ENCODE results near the gene ZBTB5. TPM values are rescaled to one million over a fixed set of nuclear protein-coding genes. Genes with fewer than 3 reads are reported as not detected.
"Not testable (repeated sequence)": the region's sequence is repeated elsewhere in the genome, so short reads cannot be mapped to it uniquely, and the experiment has no call there.

Gene ZBTB5
- total RNA-seq, 6 experiments from 2014 or later, result 4.3 to 6.6 (median 5.5) TPM

DNA sequence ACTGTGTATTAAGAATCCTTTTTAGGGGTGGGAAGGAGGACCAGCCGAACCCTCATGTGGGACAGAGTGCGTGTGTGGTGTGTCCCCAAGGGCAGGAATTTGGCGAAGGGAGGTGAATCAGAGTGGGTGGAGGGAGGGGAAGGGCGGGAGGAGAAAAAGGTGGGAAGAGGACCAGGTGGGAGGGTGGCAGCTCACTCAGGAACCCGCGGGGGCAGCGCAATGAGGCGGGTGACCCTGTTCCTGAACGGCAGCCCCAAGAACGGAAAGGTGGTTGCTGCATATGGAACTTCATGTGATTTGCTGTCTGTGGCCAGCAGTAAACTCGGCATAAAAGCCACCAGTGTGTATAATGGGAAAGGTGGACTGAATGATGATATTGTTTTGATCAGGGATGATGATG is 11.7 kb upstream of the ZBTB5 start:
- 71% methylated on average over 11 of the region's 11 CpGs for WGBS (ENCODE audit: insufficient coverage, low coverage, low lambda C conversion rate, missing lambda C conversion rate)
- Histone ChIP-seq H3K4me1 (peaks cover 0 to 9% (median 2%) of the 10 kb centered on the region in 4 donors), H3K27me3 (no peaks in the 10 kb centered on the region), H3K36me3 (no peaks in the 10 kb centered on the region), H3K27ac (no peak overlapping the region), H3K4me3 (no peak overlapping the region), H3K9me3 (no peaks in the 10 kb centered on the region)
- intact Hi-C loops (cut with DNase I), result no loop called here
- TF ChIP-seq, protein P1, sequence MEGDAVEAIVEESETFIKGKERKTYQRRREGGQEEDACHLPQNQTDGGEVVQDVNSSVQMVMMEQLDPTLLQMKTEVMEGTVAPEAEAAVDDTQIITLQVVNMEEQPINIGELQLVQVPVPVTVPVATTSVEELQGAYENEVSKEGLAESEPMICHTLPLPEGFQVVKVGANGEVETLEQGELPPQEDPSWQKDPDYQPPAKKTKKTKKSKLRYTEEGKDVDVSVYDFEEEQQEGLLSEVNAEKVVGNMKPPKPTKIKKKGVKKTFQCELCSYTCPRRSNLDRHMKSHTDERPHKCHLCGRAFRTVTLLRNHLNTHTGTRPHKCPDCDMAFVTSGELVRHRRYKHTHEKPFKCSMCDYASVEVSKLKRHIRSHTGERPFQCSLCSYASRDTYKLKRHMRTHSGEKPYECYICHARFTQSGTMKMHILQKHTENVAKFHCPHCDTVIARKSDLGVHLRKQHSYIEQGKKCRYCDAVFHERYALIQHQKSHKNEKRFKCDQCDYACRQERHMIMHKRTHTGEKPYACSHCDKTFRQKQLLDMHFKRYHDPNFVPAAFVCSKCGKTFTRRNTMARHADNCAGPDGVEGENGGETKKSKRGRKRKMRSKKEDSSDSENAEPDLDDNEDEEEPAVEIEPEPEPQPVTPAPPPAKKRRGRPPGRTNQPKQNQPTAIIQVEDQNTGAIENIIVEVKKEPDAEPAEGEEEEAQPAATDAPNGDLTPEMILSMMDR (IDR thresholded peaks at IDR 0.05), result no peak
- TF ChIP-seq POLR2A (IDR thresholded peaks at IDR 0.05), result no peak
- ATAC-seq, result no peak
- no peak for DNase-seq

DNA sequence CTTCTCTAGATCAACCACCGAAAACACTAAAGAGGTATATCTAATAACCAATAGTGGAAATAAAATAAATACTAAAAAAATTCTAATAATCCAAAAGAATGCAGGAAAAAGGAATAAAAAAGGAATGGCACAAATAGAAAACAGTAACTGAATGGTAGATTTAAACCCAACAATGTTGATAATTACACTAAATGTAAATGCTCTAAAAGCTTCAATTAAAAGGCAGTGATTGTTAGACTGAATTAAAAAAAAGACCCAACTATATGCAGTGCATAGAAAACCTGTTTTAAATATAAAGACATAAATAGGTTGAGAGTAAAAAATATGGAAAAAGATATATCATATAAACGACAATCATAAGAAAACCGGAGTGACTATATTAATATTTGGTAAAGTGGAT is 9.2 kb upstream of the ZBTB5 start:
- TF ChIP-seq, protein P1 (IDR thresholded peaks at IDR 0.05), result no peak
- TF ChIP-seq POLR2A (IDR thresholded peaks at IDR 0.05), result no peak
- Histone ChIP-seq H3K36me3 (no peaks in the 10 kb centered on the region), H3K4me3 (no peak overlapping the region), H3K27me3 (no peaks in the 10 kb centered on the region), H3K9me3 (no peaks in the 10 kb centered on the region), H3K4me1 (peaks cover 0 to 9% (median 2%) of the 10 kb centered on the region in 4 donors), H3K27ac (no peak overlapping the region)
- WGBS (ENCODE audit: insufficient coverage, low coverage, low lambda C conversion rate, missing lambda C conversion rate), result 93% methylated on average over 3 of the region's 3 CpGs
- DNase-seq (no peak), ATAC-seq (no peak)
- intact Hi-C loops (cut with DNase I), result no loop called here

DNA sequence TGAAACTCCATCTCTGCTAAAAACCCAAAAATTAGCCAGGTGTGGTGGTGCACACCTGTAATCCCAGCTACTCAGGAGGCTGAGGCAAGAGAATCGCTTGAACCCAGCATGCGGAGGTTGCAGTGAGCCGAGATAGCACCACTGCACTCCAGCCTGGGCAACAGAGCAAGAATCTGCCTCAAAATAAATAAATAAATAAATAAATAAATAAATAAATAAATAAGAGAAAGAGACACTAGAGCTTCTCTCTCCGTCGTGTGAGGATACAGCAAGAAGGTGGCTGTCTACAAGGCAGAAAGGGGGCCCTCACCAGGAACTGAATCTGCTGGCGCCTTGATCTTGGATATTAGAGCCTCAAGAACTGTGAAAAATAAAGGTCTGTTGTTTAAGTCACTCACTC is 8.7 kb upstream of the ZBTB5 start:
- H3K9me3 ChIP-seq; H3K27ac ChIP-seq; intact Hi-C loops (cut with DNase I); H3K4me1 ChIP-seq; H3K36me3 ChIP-seq; H3K4me3 ChIP-seq; ATAC-seq; DNase-seq; H3K27me3 ChIP-seq: not testable (repeated sequence)
- 50% methylated on average over 4 of the region's 6 CpGs for WGBS (ENCODE audit: insufficient coverage, low coverage, low lambda C conversion rate, missing lambda C conversion rate)

DNA sequence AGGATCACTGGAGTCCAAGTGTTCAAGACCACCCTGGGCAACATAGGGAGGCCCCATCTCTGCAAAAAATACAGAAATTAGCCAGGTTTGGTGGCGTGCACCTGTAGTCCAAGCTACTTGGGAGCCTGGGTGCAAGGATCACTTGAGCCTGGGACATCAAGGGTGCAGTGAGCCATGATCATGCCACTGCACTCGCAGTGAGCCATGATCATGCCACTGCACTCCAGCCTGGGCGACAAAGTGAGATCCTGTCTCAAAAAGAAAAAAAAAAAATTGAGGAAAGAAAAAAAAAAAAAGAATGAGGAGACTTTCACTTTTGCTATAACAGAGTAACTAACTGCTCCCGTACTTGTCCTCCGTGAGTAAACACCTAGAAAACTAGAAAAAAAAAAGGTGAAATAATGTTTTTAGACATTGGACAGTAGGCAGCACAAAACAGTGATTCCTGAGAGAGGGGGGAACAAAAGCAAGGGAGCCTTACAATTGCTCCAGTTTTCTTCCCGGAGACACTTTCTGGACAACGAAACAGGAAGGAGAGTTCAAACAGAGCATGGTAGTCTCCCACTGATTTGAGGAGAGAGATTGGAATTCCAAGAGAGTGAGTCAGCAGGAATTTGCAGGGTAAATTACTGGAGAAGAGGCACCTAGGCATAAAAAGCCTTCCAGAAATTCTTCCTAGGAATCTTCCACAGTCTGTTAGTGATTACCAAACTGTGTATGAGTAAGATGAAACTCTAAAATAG is 6.9 kb upstream of the ZBTB5 start:
- Histone ChIP-seq H3K4me3 (peak overlapping the region in 2 of 3 donors; percentile 37 to 46), H3K27ac (peak overlapping the region; percentile 60 to 79 (median 68)), H3K4me1 (peaks cover 0 to 6% (median 2%) of the 10 kb centered on the region in 4 donors), H3K36me3 (no peaks in the 10 kb centered on the region), H3K9me3 (no peaks in the 10 kb centered on the region), H3K27me3 (no peaks in the 10 kb centered on the region)
- TF ChIP-seq, protein P1 (IDR thresholded peaks at IDR 0.05), result no peak
- TF ChIP-seq POLR2A (IDR thresholded peaks at IDR 0.05), result no peak
- 10% methylated on average over 7 of the region's 7 CpGs for WGBS (ENCODE audit: insufficient coverage, low coverage, low lambda C conversion rate, missing lambda C conversion rate)
- DNase-seq (no peak), ATAC-seq (peak; percentile 78 to 89 (median 82))
- intact Hi-C loops (cut with DNase I), result no loop called here

DNA sequence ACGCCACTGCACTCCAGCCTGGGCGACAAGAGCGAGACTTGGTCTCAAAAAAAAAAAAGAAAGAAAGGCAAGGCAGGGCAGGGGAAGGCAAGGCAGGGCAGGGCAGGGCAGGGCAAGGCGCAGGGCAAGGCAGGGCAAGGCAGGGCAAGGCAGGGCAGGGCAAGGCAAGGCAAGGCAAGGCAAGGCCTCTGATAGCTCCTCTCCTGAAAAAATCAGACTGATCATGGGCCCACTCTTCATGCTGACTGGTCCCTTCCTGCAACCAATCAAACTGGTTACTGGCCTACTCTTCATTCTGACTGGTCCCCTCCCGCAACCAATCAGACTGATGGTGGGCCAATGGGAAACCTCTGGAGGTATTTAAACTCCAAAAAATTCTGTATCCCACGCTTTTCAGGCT is 3.4 kb upstream of the ZBTB5 start:
- Histone ChIP-seq H3K36me3 (no peaks in the 10 kb centered on the region), H3K4me1 (peaks cover 0 to 13% (median 2%) of the 10 kb centered on the region in 4 donors), H3K27me3 (no peaks in the 10 kb centered on the region), H3K9me3 (no peaks in the 10 kb centered on the region), H3K4me3 (no peak overlapping the region), H3K27ac (no peak overlapping the region)
- intact Hi-C loops (cut with DNase I), result no loop called here
- 93% methylated on average over 3 of the region's 6 CpGs for WGBS (ENCODE audit: insufficient coverage, low coverage, low lambda C conversion rate, missing lambda C conversion rate)
- DNase-seq (no peak), ATAC-seq (no peak)
- TF ChIP-seq, protein P1 (IDR thresholded peaks at IDR 0.05), result no peak
- TF ChIP-seq POLR2A (IDR thresholded peaks at IDR 0.05), result no peak

DNA sequence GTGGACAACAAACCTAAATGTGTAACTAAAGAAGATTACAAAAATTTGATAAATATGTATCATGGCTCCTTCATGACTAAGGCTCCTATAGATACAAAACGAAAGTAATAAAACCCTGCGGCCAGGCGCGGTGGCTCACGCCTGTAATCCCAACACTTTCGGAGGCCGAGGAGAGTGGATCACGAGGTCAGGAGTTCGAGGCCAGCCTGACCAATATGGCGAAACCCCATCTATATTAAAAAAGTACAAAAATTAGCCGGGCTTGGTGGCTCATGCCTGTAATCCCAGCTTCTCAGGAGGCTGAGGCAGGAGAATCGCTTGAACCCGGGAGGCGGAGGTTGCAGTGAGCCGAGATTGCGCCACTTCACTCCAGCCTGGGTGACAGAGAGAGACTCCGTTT is 2.3 kb upstream of the ZBTB5 start:
- DNase-seq; intact Hi-C loops (cut with DNase I); H3K36me3 ChIP-seq; H3K27me3 ChIP-seq; ATAC-seq; H3K4me3 ChIP-seq; H3K9me3 ChIP-seq; H3K27ac ChIP-seq: not testable (repeated sequence)
- WGBS (ENCODE audit: insufficient coverage, low coverage, low lambda C conversion rate, missing lambda C conversion rate), result 94% methylated on average over 15 of the region's 17 CpGs
- H3K4me1 ChIP-seq, result peaks cover 0 to 19% (median under 1%) of the 10 kb centered on the region in 4 donors
